Peyer's patch (tissue), 4 donors: ENCODE results near the gene FARS2.

Source experiments
- CTCF ChIP-seq, 6 experiments: fragments of 450-650 bp in 4 of 6; fragments of 200-600 bp in 2 of 6; sonication (generic) in 1 of 6; IDR thresholded peaks; one replicate each; pipeline ENCODE4 v1.5.1; 2017 to 2019; ENCODE audit warnings: antibody characterized with exemption in 6 of 6, mild to moderate bottlenecking in 3 of 6, moderate library complexity in 1 of 6
- POLR2A ChIP-seq, 2 donors: fragments of 450-650 bp; IDR thresholded peaks; one replicate each; pipeline ENCODE4 v1.5.1; 2017; ENCODE audit warnings: antibody characterized with exemption in 2 of 2, mild to moderate bottlenecking in 2 of 2, moderate library complexity in 2 of 2

GRCh38 chr6:5493806-5494205 lies 232.5 kb downstream of the FARS2 start:
- TF ChIP-seq CTCF (IDR thresholded peaks at IDR 0.05), result no peak
- no peak for TF ChIP-seq POLR2A (IDR thresholded peaks at IDR 0.05)
